ENCODE measurements around the gene DUSP16. TPM values are rescaled to one million over a fixed set of nuclear protein-coding genes. Genes with fewer than 3 reads are reported as not detected.

The DUSP16 gene
- total RNA-seq, 1 donor from 2014 or later: 26.1 TPM

- no peaks in the 10 kb centered on the region for H3K4me1 Mint-ChIP-seq
- H3K4me2 ChIP-seq: no peak overlapping the region
- H3K9ac ChIP-seq: no peak overlapping the region
- H3K36me3 ChIP-seq: no peaks in the 10 kb centered on the region
- H3F3A ChIP-seq (ENCODE audit: low read depth): no peaks in the 10 kb centered on the region
- no peaks in the 10 kb centered on the region for H3K9me3 Mint-ChIP-seq
- H3K27ac Mint-ChIP-seq: no peak overlapping the region
- H3K36me3 Mint-ChIP-seq: peaks cover 1% of the 10 kb centered on the region
- no peak overlapping the region for H2AFZ ChIP-seq (replicated peaks)
- no peak overlapping the region for H3K27ac ChIP-seq
- no peaks in the 10 kb centered on the region for H3K27me3 Mint-ChIP-seq (ENCODE audit: insufficient read depth, low read depth)
- no peak overlapping the region for H3K4me3 ChIP-seq
- TF ChIP-seq EZH2phosphoT487 (IDR thresholded peaks at IDR 0.05) (no peak), EZH2 (IDR thresholded peaks at IDR 0.05) (no peak), CTCF (IDR thresholded peaks at IDR 0.05) (no peak)
- DNase-seq (ENCODE audit: low spot score): no peak
- no peaks in the 10 kb centered on the region for H3K9me3 ChIP-seq (ENCODE audit: low read depth)
- no peak overlapping the region for H3K4me3 Mint-ChIP-seq
- H3K27me3 ChIP-seq: no peaks in the 10 kb centered on the region
- peaks cover 6% of the 10 kb centered on the region for H4K20me1 ChIP-seq (ENCODE audit: low read depth)
- no peaks in the 10 kb centered on the region for H3K4me1 ChIP-seq
- peaks cover 45% of the 10 kb centered on the region for H3K79me2 ChIP-seq (ENCODE audit: low read depth)
Observed at GRCh38 chr12:12550277-12550676, 12.4 kb downstream of the DUSP16 start.

GRCh38 chr12:12549426-12549825, 13.2 kb downstream of the DUSP16 start:
- Mint-ChIP-seq H3K27ac (no peak overlapping the region), H3K4me1 (no peaks in the 10 kb centered on the region), H3K27me3 (ENCODE audit: insufficient read depth, low read depth) (no peaks in the 10 kb centered on the region), H3K9me3 (no peaks in the 10 kb centered on the region), H3K36me3 (peaks cover 1% of the 10 kb centered on the region), H3K4me3 (no peak overlapping the region)
- TF ChIP-seq EZH2phosphoT487 (IDR thresholded peaks at IDR 0.05) (no peak), EZH2 (IDR thresholded peaks at IDR 0.05) (no peak), CTCF (IDR thresholded peaks at IDR 0.05) (no peak)
- Histone ChIP-seq H3K4me3 (no peak overlapping the region), H3K9me3 (ENCODE audit: low read depth) (no peaks in the 10 kb centered on the region), H3K36me3 (no peaks in the 10 kb centered on the region), H3K27me3 (no peaks in the 10 kb centered on the region), H3K9ac (no peak overlapping the region), H3K27ac (no peak overlapping the region), H3K4me1 (no peaks in the 10 kb centered on the region), H3F3A (ENCODE audit: low read depth) (no peaks in the 10 kb centered on the region), H3K79me2 (ENCODE audit: low read depth) (peaks cover 37% of the 10 kb centered on the region), H4K20me1 (ENCODE audit: low read depth) (no peaks in the 10 kb centered on the region), H3K4me2 (no peak overlapping the region), H2AFZ (replicated peaks) (no peak overlapping the region)
- no peak for DNase-seq (ENCODE audit: low spot score)

GRCh38 chr12:12548713-12549112, 13.9 kb downstream of the DUSP16 start:
- Histone ChIP-seq H4K20me1 (ENCODE audit: low read depth) (no peaks in the 10 kb centered on the region), H3K4me3 (no peak overlapping the region), H3K9me3 (ENCODE audit: low read depth) (no peaks in the 10 kb centered on the region), H3K27ac (no peak overlapping the region), H3K4me2 (no peak overlapping the region), H2AFZ (replicated peaks) (no peak overlapping the region), H3K4me1 (no peaks in the 10 kb centered on the region), H3K36me3 (no peaks in the 10 kb centered on the region), H3K79me2 (ENCODE audit: low read depth) (peaks cover 30% of the 10 kb centered on the region), H3K9ac (no peak overlapping the region), H3K27me3 (no peaks in the 10 kb centered on the region), H3F3A (ENCODE audit: low read depth) (no peaks in the 10 kb centered on the region)
- no peak overlapping the region for H3K27ac Mint-ChIP-seq
- DNase-seq (ENCODE audit: low spot score): no peak
- no peaks in the 10 kb centered on the region for H3K27me3 Mint-ChIP-seq (ENCODE audit: insufficient read depth, low read depth)
- H3K4me1 Mint-ChIP-seq: no peaks in the 10 kb centered on the region
- peaks cover 1% of the 10 kb centered on the region for H3K36me3 Mint-ChIP-seq
- H3K9me3 Mint-ChIP-seq: no peaks in the 10 kb centered on the region
- TF ChIP-seq EZH2 (IDR thresholded peaks at IDR 0.05) (no peak), CTCF (IDR thresholded peaks at IDR 0.05) (no peak), EZH2phosphoT487 (IDR thresholded peaks at IDR 0.05) (no peak)
- no peak overlapping the region for H3K4me3 Mint-ChIP-seq

All from neural progenitor cell (in vitro differentiated cells).